ENCODE results near the gene HIF1A. TPM values are rescaled to one million over a fixed set of nuclear protein-coding genes. Genes with fewer than 3 reads are reported as not detected.

HIF1A gene
- polyA plus RNA-seq, 1 experiment: 85.5 TPM

- ChIA-PET POLR2A (no interaction called here), CTCF (interaction anchor here (1.1 kb wide), 1 partner anchor 11 kb away, joined by 3 read pairs; no protein-coding TSS in a partner anchor)
- Histone ChIP-seq H3K4me3 (ENCODE audit: low read depth, low read length) (no peak overlapping the region), H3K36me3 (ENCODE audit: control insufficient read depth, insufficient read depth, low read length) (no peaks in the 10 kb centered on the region), H3K27me3 (ENCODE audit: control insufficient read depth, insufficient read depth, low read length) (no peaks in the 10 kb centered on the region)
- no peak for DNase-seq (ENCODE audit: low read depth)
- no peak for TF ChIP-seq CTCF (IDR thresholded peaks at IDR 0.05; ENCODE audit: insufficient read depth, low read depth, low read length)
Observed at GRCh38 chr14:61683108-61683507, 12.2 kb upstream of the HIF1A start.

GRCh38 chr14:61690039-61690438 lies 5.3 kb upstream of the HIF1A start:
- no peak for TF ChIP-seq CTCF (IDR thresholded peaks at IDR 0.05; ENCODE audit: insufficient read depth, low read depth, low read length)
- Histone ChIP-seq H3K36me3 (ENCODE audit: control insufficient read depth, insufficient read depth, low read length) (no peaks in the 10 kb centered on the region), H3K4me3 (ENCODE audit: low read depth, low read length) (no peak overlapping the region), H3K27me3 (ENCODE audit: control insufficient read depth, insufficient read depth, low read length) (no peaks in the 10 kb centered on the region)
- CTCF ChIA-PET: no interaction called here
- DNase-seq (ENCODE audit: low read depth): no peak
- POLR2A ChIA-PET: no interaction called here

GRCh38 chr14:61690982-61691381 lies 4.3 kb upstream of the HIF1A start:
- DNase-seq (ENCODE audit: low read depth): no peak
- CTCF ChIA-PET: no interaction called here
- Histone ChIP-seq H3K36me3 (ENCODE audit: control insufficient read depth, insufficient read depth, low read length) (no peaks in the 10 kb centered on the region), H3K27me3 (ENCODE audit: control insufficient read depth, insufficient read depth, low read length) (no peaks in the 10 kb centered on the region), H3K4me3 (ENCODE audit: low read depth, low read length) (no peak overlapping the region)
- TF ChIP-seq CTCF (IDR thresholded peaks at IDR 0.05; ENCODE audit: insufficient read depth, low read depth, low read length): no peak
- POLR2A ChIA-PET: no interaction called here

GRCh38 chr14:61691495-61691894 lies 3.8 kb upstream of the HIF1A start:
- Histone ChIP-seq H3K36me3 (ENCODE audit: control insufficient read depth, insufficient read depth, low read length) (no peaks in the 10 kb centered on the region), H3K27me3 (ENCODE audit: control insufficient read depth, insufficient read depth, low read length) (no peaks in the 10 kb centered on the region), H3K4me3 (ENCODE audit: low read depth, low read length) (no peak overlapping the region)
- no peak for DNase-seq (ENCODE audit: low read depth)
- ChIA-PET CTCF (interaction anchor here (0.6 kb wide), 1 partner anchor 15 kb away, joined by 3 read pairs; no protein-coding TSS in a partner anchor), POLR2A (no interaction called here)
- TF ChIP-seq CTCF (IDR thresholded peaks at IDR 0.05; ENCODE audit: insufficient read depth, low read depth, low read length): no peak

GRCh38 chr14:61694039-61694438 lies 1.3 kb upstream of the HIF1A start:
- TF ChIP-seq CTCF (IDR thresholded peaks at IDR 0.05; ENCODE audit: insufficient read depth, low read depth, low read length): no peak
- CTCF ChIA-PET: interaction anchor here (0.8 to 1.4 kb wide), 2 partner anchors 71 to 218 kb away, joined by 3 read pairs; no protein-coding TSS in a partner anchor
- Histone ChIP-seq H3K27me3 (ENCODE audit: control insufficient read depth, insufficient read depth, low read length) (no peaks in the 10 kb centered on the region), H3K36me3 (ENCODE audit: control insufficient read depth, insufficient read depth, low read length) (no peaks in the 10 kb centered on the region), H3K4me3 (ENCODE audit: low read depth, low read length) (no peak overlapping the region)
- DNase-seq (ENCODE audit: low read depth): no peak
- POLR2A ChIA-PET: no interaction called here

Measured in BJ (cell line).